ENCODE results near the gene RAB23.

DNA sequence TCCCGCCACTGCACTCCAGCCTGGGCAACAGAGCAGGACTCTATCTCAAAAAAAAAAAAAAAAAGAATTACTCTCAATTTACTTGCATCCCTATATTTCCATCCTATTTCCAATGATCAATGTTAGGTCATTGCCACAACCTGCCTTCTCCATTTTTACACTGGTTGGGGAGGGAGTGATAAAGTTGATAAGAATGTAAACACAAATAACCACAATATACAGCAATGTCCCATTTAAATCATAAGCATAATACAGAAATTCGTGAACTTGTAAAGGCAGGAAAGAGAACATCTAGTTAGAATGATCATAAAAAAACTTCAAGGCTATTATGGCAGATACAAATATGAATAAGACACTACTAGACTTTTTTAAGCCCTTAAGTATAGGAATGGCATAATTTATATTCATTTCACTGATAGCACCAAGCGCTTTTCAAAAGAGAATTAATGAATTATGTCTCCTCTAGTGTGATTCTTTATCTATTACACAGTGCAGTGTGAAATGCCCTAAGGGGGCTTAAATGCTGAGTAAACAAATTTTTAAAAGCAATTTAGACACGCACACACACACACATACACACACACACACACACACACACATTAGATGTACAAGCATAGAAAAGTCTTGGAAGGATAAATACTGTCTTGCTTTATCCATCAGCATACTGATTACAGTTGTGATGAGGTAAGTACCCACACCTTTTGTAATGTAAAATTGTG, 33.5 kb upstream of the RAB23 start:
- TF ChIP-seq CTCF (IDR thresholded peaks at IDR 0.05; ENCODE audit: borderline replicate concordance, extremely low read depth, low read length, poor library complexity, severe bottlenecking) (no peak), EZH2 (IDR thresholded peaks at IDR 0.05; ENCODE audit: borderline replicate concordance, low read depth, low read length, severe bottlenecking) (no peak)
